H1 (cell line): ENCODE results near the gene SYNDIG1.

Experiments
- ATF3 ChIP-seq: IDR thresholded peaks from 2 replicates; pipeline ENCODE4 v1.6.1; 2011; ENCODE audit warnings: low read depth, mild to moderate bottlenecking, low read length; ENCODE audit not compliant: insufficient read depth
- CBX5 ChIP-seq: fragments of 300-800, 300-1000 bp; sonication (generic); IDR thresholded peaks from 2 replicates; pipeline ENCODE4 v1.7.1; 2016; ENCODE audit warnings: antibody characterized with exemption, low read length, low read depth
- CTCF ChIP-seq, 3 experiments: IDR thresholded peaks; 1 replicate in 2 of 3; 2 replicates in 1 of 3; pipeline versions ENCODE4 v1.5.1 to v1.6.1; 2011; ENCODE audit warnings: low read length in 3 of 3, mild to moderate bottlenecking in 3 of 3, inconsistent platforms in 2 of 3, low read depth in 1 of 3, moderate library complexity in 1 of 3; ENCODE audit not compliant: insufficient read depth in 1 of 3; ENCODE audit errors: control extremely low read depth in 1 of 3
- EP300 ChIP-seq, 2 experiments: IDR thresholded peaks; 1 replicate in 1 of 2; 2 replicates in 1 of 2; pipeline ENCODE4 v1.6.1; 2011 to 2012; ENCODE audit warnings: low read depth in 2 of 2, low read length in 2 of 2, mild to moderate bottlenecking in 2 of 2, borderline replicate concordance in 1 of 2, inconsistent platforms in 1 of 2, moderate library complexity in 1 of 2
- EZH2 ChIP-seq: fragments of 200-600 bp; sonication (generic); IDR thresholded peaks from 2 replicates; pipeline ENCODE4 v1.7.1; 2012; ENCODE audit warnings: low read depth, mild to moderate bottlenecking, moderate library complexity, low read length, inconsistent platforms; ENCODE audit not compliant: severe bottlenecking
- NRF1 ChIP-seq: IDR thresholded peaks from 2 replicates; pipeline ENCODE4 v1.6.1; 2011; ENCODE audit warnings: mild to moderate bottlenecking, low read depth, low read length, improper control_type of control experiment
- POLR2A ChIP-seq, 2 experiments: IDR thresholded peaks; 1 replicate in 1 of 2; 2 replicates in 1 of 2; pipeline ENCODE4 v1.6.1; 2011; ENCODE audit warnings: low read depth in 2 of 2, low read length in 2 of 2, mild to moderate bottlenecking in 2 of 2; ENCODE audit errors: control extremely low read depth in 1 of 2
- POLR2AphosphoS5 ChIP-seq: IDR thresholded peaks from 2 replicates; pipeline ENCODE4 v1.6.1; 2011; ENCODE audit warnings: low read depth, low read length
- RNF2 ChIP-seq: fragments of 200-900, 300-1000 bp; sonication (generic); IDR thresholded peaks from 2 replicates; pipeline ENCODE4 v1.7.1; 2016; ENCODE audit warnings: borderline replicate concordance, low read depth, mild to moderate bottlenecking, antibody characterized with exemption, low read length; ENCODE audit not compliant: poor library complexity, severe bottlenecking; ENCODE audit errors: missing control alignments
- SP1 ChIP-seq: IDR thresholded peaks from 2 replicates; pipeline ENCODE4 v1.6.1; 2011; ENCODE audit warnings: low read depth, low read length
- TEAD4 ChIP-seq: IDR thresholded peaks from 2 replicates; pipeline ENCODE4 v1.6.1; 2012; ENCODE audit warnings: low read depth, low read length, inconsistent platforms, mixed read lengths
- YY1 ChIP-seq: IDR thresholded peaks from 2 replicates; pipeline ENCODE4 v1.6.1; 2011; ENCODE audit warnings: low read depth, mild to moderate bottlenecking, low read length

- TF ChIP-seq TEAD4 (no peak), SP1 (no peak), EP300 (IDR thresholded peaks at IDR 0.05; ENCODE audit: borderline replicate concordance in 1 of 2, low read depth in 2 of 2, low read length in 2 of 2) (no peak), CBX5 (no peak), ATF3 (no peak), CTCF (IDR thresholded peaks at IDR 0.05; ENCODE audit: control extremely low read depth in 1 of 3, insufficient read depth in 1 of 3, low read depth in 1 of 3, low read length in 3 of 3) (no peak), NRF1 (no peak), RNF2 (no peak), EZH2 (no peak), POLR2A (IDR thresholded peaks at IDR 0.05; ENCODE audit: control extremely low read depth in 1 of 2, low read depth in 2 of 2, low read length in 2 of 2) (no peak), POLR2AphosphoS5 (no peak), YY1 (no peak)
Measured at GRCh38 chr20:24451428-24451827, 18.0 kb upstream of the SYNDIG1 start.
